ENCODE results near the gene GPATCH8. TPM values are rescaled to one million over a fixed set of nuclear protein-coding genes. Genes with fewer than 3 reads are reported as not detected.

The GPATCH8 gene
- total RNA-seq, 8 experiments from 2014 or later: 25.6 to 96.4 (median 29.7) TPM

DNA sequence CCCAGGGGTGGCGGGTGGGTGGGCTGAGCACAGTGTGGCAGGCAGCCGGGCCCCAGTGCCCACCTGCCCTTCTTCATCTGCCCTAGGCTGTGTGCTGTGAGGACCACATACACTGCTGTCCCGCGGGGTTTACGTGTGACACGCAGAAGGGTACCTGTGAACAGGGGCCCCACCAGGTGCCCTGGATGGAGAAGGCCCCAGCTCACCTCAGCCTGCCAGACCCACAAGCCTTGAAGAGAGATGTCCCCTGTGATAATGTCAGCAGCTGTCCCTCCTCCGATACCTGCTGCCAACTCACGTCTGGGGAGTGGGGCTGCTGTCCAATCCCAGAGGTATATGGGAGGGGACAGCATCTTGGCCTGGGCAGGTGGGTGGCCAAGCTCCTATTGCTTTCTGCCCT, 151.7 kb downstream of the GPATCH8 start:
- WGBS, 10 experiments: 80 to 100% (median 80%) methylated on average over 1 to 2 of the region's 8 CpGs; no CpG with 5 or more reads in 7 of the 10 experiments
- Histone ChIP-seq H3K27ac (no peak overlapping the region), H3K4me1 (replicated peaks in 1 of 2) (peaks cover 4 to 7% of the 10 kb centered on the region in 2 donors), H3K4me3 (no peak overlapping the region)
- no peak for ATAC-seq (replicated peaks in 6 of 8)
- in situ Hi-C loops (cut with MboI; ENCODE audit: low pct_unique_long_range_greater_than_20kb in 2 of 9, low sequenced_read_pairs in 9 of 9, unreplicated experiment in 9 of 9): no loop called here

DNA sequence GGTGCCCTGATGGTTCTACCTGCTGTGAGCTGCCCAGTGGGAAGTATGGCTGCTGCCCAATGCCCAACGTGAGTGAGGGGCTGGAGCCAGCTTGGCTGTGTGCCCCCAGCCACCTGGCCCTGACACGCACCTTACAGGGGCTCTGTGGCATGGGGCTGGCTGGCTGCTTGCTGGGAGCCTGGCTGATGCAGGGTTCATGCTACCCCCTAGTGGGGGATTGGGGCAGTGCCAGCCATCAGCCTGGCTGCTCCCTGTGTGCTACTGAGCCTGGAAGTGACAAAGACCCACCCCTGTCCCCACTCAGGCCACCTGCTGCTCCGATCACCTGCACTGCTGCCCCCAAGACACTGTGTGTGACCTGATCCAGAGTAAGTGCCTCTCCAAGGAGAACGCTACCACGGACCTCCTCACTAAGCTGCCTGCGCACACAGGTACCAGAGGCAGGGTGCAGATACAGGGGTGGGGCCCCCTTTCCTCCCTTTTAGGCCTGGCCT, 152.4 kb downstream of the GPATCH8 start:
- in situ Hi-C loops (cut with MboI; ENCODE audit: low pct_unique_long_range_greater_than_20kb in 2 of 9, low sequenced_read_pairs in 9 of 9, unreplicated experiment in 9 of 9): no loop called here
- ATAC-seq (replicated peaks in 6 of 8): peak; percentile 12 to 86 (median 40)

DNA sequence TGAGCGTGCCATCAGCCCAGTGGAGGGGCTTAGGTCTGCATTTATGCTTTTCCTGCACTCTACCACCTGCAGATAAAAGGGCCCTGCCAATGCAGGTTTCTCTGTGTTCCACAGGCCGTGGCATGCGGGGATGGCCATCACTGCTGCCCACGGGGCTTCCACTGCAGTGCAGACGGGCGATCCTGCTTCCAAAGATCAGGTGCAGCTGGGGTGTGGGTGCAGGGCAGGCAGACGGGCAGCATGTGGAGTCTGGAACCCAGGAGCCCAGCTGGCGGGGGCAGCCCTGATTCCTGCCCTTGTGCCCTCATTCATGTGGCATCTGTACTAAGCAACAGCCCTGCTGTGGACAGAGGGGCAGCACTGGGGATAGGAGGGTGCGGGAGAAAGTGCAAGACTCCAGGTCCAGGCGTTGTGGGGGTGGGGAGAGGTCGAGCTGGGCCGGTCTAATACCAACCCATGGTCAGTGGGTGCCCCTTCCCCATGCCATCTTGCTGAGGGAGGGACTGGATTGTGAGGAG, 153.6 kb downstream of the GPATCH8 start:
- no peak overlapping the region for H3K4me3 ChIP-seq
- WGBS, 10 experiments: 78 to 100% methylated on average over 1 to 7 of the region's 12 CpGs; no CpG with 5 or more reads in 8 of the 10 experiments
- no peak overlapping the region for H3K27ac ChIP-seq
- peaks cover 8 to 11% of the 10 kb centered on the region in 2 donors for H3K4me1 ChIP-seq (replicated peaks in 1 of 2)
- in situ Hi-C loops (cut with MboI; ENCODE audit: low pct_unique_long_range_greater_than_20kb in 2 of 9, low sequenced_read_pairs in 9 of 9, unreplicated experiment in 9 of 9): loop anchor here in 3 of 9 experiments (25.0 kb wide), 1 partner anchor 137 kb away; the partner anchor contains the start of gene UBTF (in 3 of the 3)
- ATAC-seq (replicated peaks in 6 of 8): no peak

More for the DNA sequence above, 152.4 kb downstream of the GPATCH8 start:
- peak overlapping the region in 1 of 2 donors; percentile 4 for H3K27ac ChIP-seq
- 20 to 81% methylated on average over 1 to 5 of the region's 6 CpGs; no CpG with 5 or more reads in 8 of the 10 experiments for WGBS, 10 experiments
- peaks cover 8 to 10% of the 10 kb centered on the region in 2 donors for H3K4me1 ChIP-seq (replicated peaks in 1 of 2)
- no peak overlapping the region for H3K4me3 ChIP-seq

DNA sequence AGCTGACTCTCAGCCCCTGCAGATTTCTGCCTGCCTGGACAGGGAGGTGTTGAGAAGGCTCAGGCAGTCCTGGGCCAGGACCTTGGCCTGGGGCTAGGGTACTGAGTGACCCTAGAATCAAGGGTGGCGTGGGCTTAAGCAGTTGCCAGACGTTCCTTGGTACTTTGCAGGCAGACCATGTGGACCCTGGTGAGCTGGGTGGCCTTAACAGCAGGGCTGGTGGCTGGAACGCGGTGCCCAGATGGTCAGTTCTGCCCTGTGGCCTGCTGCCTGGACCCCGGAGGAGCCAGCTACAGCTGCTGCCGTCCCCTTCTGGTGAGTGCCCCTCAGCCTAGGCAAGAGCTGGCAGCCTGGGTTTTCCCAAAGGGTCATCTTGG, 154.2 kb downstream of the GPATCH8 start:
- 93% methylated on average over 4 of the region's 6 CpGs; no CpG with 5 or more reads in 9 of the 10 experiments for WGBS, 10 experiments
- in situ Hi-C loops (cut with MboI; ENCODE audit: low pct_unique_long_range_greater_than_20kb in 2 of 9, low sequenced_read_pairs in 9 of 9, unreplicated experiment in 9 of 9): loop anchor here in 3 of 9 experiments (25.0 kb wide), 1 partner anchor 137 kb away; the partner anchor contains the start of gene UBTF (in 3 of the 3)
- no peak overlapping the region for H3K4me3 ChIP-seq
- peaks cover 8 to 15% of the 10 kb centered on the region in 2 donors for H3K4me1 ChIP-seq (replicated peaks in 1 of 2)
- no peak overlapping the region for H3K27ac ChIP-seq
- no peak for ATAC-seq (replicated peaks in 6 of 8)

DNA sequence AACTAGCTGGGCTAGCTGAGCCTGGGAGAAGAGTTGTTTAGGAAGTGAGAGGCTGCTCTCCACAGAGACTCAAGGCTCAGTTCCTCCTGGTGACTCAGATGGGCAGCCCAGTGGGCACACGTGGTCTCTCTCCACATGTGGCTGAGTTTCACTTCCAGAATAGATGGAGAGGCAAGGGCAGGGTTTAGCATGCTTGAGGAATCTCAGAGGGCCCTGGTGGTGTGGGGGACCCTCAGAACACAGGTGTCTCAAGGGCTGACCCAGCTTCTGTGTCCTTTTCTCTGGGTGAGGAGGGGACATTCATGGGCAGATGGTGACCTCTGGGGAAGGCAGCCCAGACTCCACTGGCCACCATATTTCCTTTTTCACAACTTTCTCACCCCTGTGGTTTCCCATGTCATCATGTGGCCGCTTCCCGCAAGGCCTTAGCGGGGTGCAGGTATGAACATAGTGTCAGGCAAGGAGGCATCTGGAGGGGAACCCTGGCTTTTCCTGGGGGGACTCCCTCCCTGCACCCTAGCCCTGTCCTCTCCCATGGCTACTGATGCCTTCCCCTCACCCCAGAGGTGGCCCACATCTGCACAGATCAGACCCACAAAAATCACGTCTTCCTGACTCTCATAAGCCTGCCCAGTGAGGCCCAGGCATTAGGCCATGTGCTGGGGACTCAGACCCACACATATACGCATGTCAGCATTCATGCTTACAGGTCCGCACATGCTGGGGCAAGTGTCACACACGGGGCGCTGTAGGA, 154.8 kb downstream of the GPATCH8 start:
- H3K27ac ChIP-seq: no peak overlapping the region
- in situ Hi-C loops (cut with MboI; ENCODE audit: low pct_unique_long_range_greater_than_20kb in 2 of 9, low sequenced_read_pairs in 9 of 9, unreplicated experiment in 9 of 9): loop anchor here in 3 of 9 experiments (25.0 kb wide), 1 partner anchor 136 kb away; the partner anchor contains the start of gene UBTF (in 3 of the 3)
- ATAC-seq (replicated peaks in 6 of 8): peak in 2 of 8 experiments; percentile 1 to 6
- no peak overlapping the region for H3K4me3 ChIP-seq
- H3K4me1 ChIP-seq (replicated peaks in 1 of 2): peaks cover 8 to 15% of the 10 kb centered on the region in 2 donors
- WGBS, 10 experiments: 40 to 88% (median 67%) methylated on average over 1 to 7 of the region's 9 CpGs; no CpG with 5 or more reads in 5 of the 10 experiments

Other genes with a start within 250 kb of the GPATCH8 start
- under 1 TPM in 7 of 8 experiments, not detected in 1; 0.05 to 0.62 (median 0.10) TPM for gene SLC4A1, start 235.3 kb downstream of the GPATCH8 start, total RNA-seq
- 10 to 100 TPM in 5 of 8 experiments, 1 to 10 TPM in 3; 1.8 to 84.1 (median 49.1) TPM for gene RUNDC3A, start 194.8 kb downstream of the GPATCH8 start, total RNA-seq
- 100 to 1,000 TPM in 2 of 8 experiments, 10 to 100 TPM in 6; 28.7 to 148 (median 56.1) TPM for gene SLC25A39, start 178.6 kb downstream of the GPATCH8 start, total RNA-seq
- gene GRN, start 158.1 kb downstream of the GPATCH8 start, total RNA-seq: 100 to 1,000 TPM in 4 of 8 experiments, 10 to 100 TPM in 4; 19.0 to 448 (median 77.5) TPM
- 10 to 100 TPM in 5 of 8 experiments, 1 to 10 TPM in 2, under 1 TPM in 1; 0.81 to 30.1 (median 22.7) TPM for gene FAM171A2, start 139.6 kb downstream of the GPATCH8 start, total RNA-seq
- gene ITGA2B, start 113.8 kb downstream of the GPATCH8 start, total RNA-seq: 1 to 10 TPM in 6 of 8 experiments, under 1 TPM in 2; 0.38 to 3.4 (median 1.5) TPM
- 10 to 100 TPM in 4 of 8 experiments, 1 to 10 TPM in 4; 1.0 to 34.2 (median 11.7) TPM for gene FZD2, start 54.1 kb upstream of the GPATCH8 start, total RNA-seq
- gene MEIOC, start 153.1 kb upstream of the GPATCH8 start, total RNA-seq: 1 to 10 TPM in 5 of 8 experiments, under 1 TPM in 3; 0.81 to 2.5 (median 1.0) TPM
- gene CCDC43, start 186.4 kb upstream of the GPATCH8 start, total RNA-seq: 10 to 100 TPM; 25.6 to 40.7 (median 31.5) TPM
- gene DBF4B, start 205.3 kb upstream of the GPATCH8 start, total RNA-seq: 10 to 100 TPM in 3 of 8 experiments, 1 to 10 TPM in 5; 2.8 to 20.0 (median 6.1) TPM